OCI-LY1 (cell line): ENCODE results near the gene SH2B2.

Source experiments
- H2AFZ ChIP-seq: fragments of 200-600 bp; sonication (generic), shearing (Covaris generic); 2 replicates; pipeline ENCODE4 v1.6.0; 2014; ENCODE audit warnings: antibody characterized with exemption, mild to moderate bottlenecking, low read length
- H3F3A ChIP-seq: fragments of 200-600 bp; sonication (generic), shearing (Covaris generic); 2 replicates; pipeline ENCODE4 v1.6.0; 2014; ENCODE audit warnings: mild to moderate bottlenecking, antibody characterized with exemption, low read length, moderate library complexity; ENCODE audit not compliant: insufficient read depth
- H3K27ac ChIP-seq: fragments of 200-600 bp; sonication (generic); 2 replicates; pipeline ENCODE4 v1.5.1; 2014; ENCODE audit warnings: low read length, mixed run types, mild to moderate bottlenecking, low read depth; ENCODE audit not compliant: poor library complexity, severe bottlenecking
- H3K27me3 ChIP-seq: fragments of 200-600 bp; sonication (generic); 2 replicates; pipeline ENCODE4 v1.6.0; 2014; ENCODE audit warnings: antibody characterized with exemption, mild to moderate bottlenecking, low read length, moderate library complexity; ENCODE audit not compliant: insufficient read depth
- H3K36me3 ChIP-seq: fragments of 200-600 bp; sonication (generic); 2 replicates; pipeline ENCODE4 v1.6.1; 2014; ENCODE audit warnings: mild to moderate bottlenecking, antibody characterized with exemption, low read length, moderate library complexity, mixed read lengths; ENCODE audit not compliant: insufficient read depth
- H3K4me1 ChIP-seq: fragments of 200-600 bp; sonication (generic); 2 replicates; pipeline ENCODE4 v1.5.1; 2014; ENCODE audit warnings: mild to moderate bottlenecking, low read length, moderate library complexity; ENCODE audit not compliant: insufficient read depth, severe bottlenecking
- H3K4me2 ChIP-seq: fragments of 200-600 bp; sonication (generic), shearing (Covaris generic); 2 replicates; pipeline ENCODE4 v1.6.1; 2014; ENCODE audit warnings: low read length
- H3K4me3 ChIP-seq: fragments of 200-600 bp; sonication (generic); 2 replicates; pipeline ENCODE4 v1.5.1; 2014; ENCODE audit warnings: low read length, low read depth, mild to moderate bottlenecking, mixed read lengths; ENCODE audit not compliant: poor library complexity, severe bottlenecking
- H3K79me2 ChIP-seq: fragments of 200-600 bp; shearing (Covaris generic); 2 replicates; pipeline ENCODE4 v1.6.1; 2016; ENCODE audit warnings: mixed run types, low read length, mixed read lengths; ENCODE audit not compliant: insufficient read depth
- H3K9ac ChIP-seq: fragments of 200-600 bp; sonication (generic), shearing (Covaris generic); 2 replicates; pipeline ENCODE4 v1.6.1; 2014; ENCODE audit warnings: mild to moderate bottlenecking, low read length, mixed read lengths
- H3K9me2 ChIP-seq: fragments of 200-600 bp; sonication (generic), shearing (Covaris generic); 2 replicates; pipeline ENCODE4 v1.6.1; 2014; ENCODE audit warnings: low read depth, mild to moderate bottlenecking, low read length, mixed read lengths
- H3K9me3 ChIP-seq: fragments of 200-600 bp; shearing (Covaris generic); 2 replicates; pipeline ENCODE4 v1.6.1; 2014; ENCODE audit warnings: low read length, mixed read lengths
- H4K20me1 ChIP-seq: fragments of 200-600 bp; sonication (generic), shearing (Covaris generic); 2 replicates; pipeline ENCODE4 v1.6.0; 2016; ENCODE audit warnings: mild to moderate bottlenecking, low read length; ENCODE audit not compliant: insufficient read depth
- EZH2 ChIP-seq: fragments of 200-600 bp; sonication (generic), shearing (Covaris generic); IDR thresholded peaks from 2 replicates; pipeline ENCODE4 v1.8.0; 2017; ENCODE audit warnings: borderline replicate concordance, mixed run types, mild to moderate bottlenecking, antibody characterized with exemption, low read length, moderate library complexity, mixed read lengths
- TF ChIP-seq, protein P1 (sequence below): fragments of 200-600 bp; sonication (generic), shearing (Covaris generic); IDR thresholded peaks from 2 replicates; pipeline ENCODE4 v1.5.1; 2017; ENCODE audit warnings: mild to moderate bottlenecking, antibody characterized with exemption, low read length, moderate library complexity, mixed read lengths

SH2B2 gene

DNA sequence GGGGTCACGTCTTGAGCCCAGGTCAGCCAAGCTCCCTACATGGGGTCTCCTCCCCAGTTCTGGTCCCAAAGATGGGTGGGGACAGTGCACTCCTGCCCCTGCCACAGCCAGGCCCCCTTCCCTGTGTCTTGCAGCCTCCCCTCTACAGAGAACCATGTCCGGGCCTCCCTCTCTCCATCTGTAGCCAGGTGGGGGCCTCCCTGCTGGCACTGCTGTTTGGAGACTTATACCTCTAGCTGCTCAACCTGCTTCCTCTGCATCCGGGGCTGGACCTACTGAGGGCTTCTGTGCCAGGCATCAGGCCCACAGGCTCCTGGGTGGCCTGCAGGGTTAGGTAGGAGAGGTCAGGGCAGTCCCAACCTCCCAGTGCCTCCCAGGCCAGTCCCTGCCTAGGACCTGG lies 7.9 kb downstream of the SH2B2 start:
- Histone ChIP-seq H3K27ac (peak overlapping the region; percentile 68), H3K9ac (peak overlapping the region; percentile 6; the same call in 1 of the 2 replicates), H3K4me2 (peak overlapping the region; percentile 60; the same call in 1 of the 2 replicates), H3K9me2 (no peaks in the 10 kb centered on the region), H3K36me3 (peaks cover 14% of the 10 kb centered on the region; the same call in 1 of the 2 replicates), H3K79me2 (peaks cover 20% of the 10 kb centered on the region; the same call in 1 of the 2 replicates), H3K9me3 (no peaks in the 10 kb centered on the region), H3F3A (no peaks in the 10 kb centered on the region), H3K4me3 (no peak overlapping the region), H3K27me3 (no peaks in the 10 kb centered on the region), H3K4me1 (peaks cover 64% of the 10 kb centered on the region), H2AFZ (no peak overlapping the region), H4K20me1 (no peaks in the 10 kb centered on the region)
- TF ChIP-seq EZH2, result no peak
- TF ChIP-seq, protein P1, sequence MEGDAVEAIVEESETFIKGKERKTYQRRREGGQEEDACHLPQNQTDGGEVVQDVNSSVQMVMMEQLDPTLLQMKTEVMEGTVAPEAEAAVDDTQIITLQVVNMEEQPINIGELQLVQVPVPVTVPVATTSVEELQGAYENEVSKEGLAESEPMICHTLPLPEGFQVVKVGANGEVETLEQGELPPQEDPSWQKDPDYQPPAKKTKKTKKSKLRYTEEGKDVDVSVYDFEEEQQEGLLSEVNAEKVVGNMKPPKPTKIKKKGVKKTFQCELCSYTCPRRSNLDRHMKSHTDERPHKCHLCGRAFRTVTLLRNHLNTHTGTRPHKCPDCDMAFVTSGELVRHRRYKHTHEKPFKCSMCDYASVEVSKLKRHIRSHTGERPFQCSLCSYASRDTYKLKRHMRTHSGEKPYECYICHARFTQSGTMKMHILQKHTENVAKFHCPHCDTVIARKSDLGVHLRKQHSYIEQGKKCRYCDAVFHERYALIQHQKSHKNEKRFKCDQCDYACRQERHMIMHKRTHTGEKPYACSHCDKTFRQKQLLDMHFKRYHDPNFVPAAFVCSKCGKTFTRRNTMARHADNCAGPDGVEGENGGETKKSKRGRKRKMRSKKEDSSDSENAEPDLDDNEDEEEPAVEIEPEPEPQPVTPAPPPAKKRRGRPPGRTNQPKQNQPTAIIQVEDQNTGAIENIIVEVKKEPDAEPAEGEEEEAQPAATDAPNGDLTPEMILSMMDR, result no peak

GRCh38 chr7:102295346-102296178 lies 8.9 kb downstream of the SH2B2 start:
- no peaks in the 10 kb centered on the region for H3K9me2 ChIP-seq
- H3K79me2 ChIP-seq, result peaks cover 20% of the 10 kb centered on the region; the same call in 1 of the 2 replicates
- peaks cover 55% of the 10 kb centered on the region for H3K4me1 ChIP-seq
- H3K27ac ChIP-seq, result peak overlapping the region; percentile 68
- H3F3A ChIP-seq, result no peaks in the 10 kb centered on the region
- H3K36me3 ChIP-seq, result peaks cover 20% of the 10 kb centered on the region
- peak overlapping the region; percentile 60; the same call in 1 of the 2 replicates for H3K4me2 ChIP-seq
- no peak overlapping the region for H3K4me3 ChIP-seq
- no peak overlapping the region for H2AFZ ChIP-seq
- no peaks in the 10 kb centered on the region for H3K9me3 ChIP-seq
- H4K20me1 ChIP-seq, result no peaks in the 10 kb centered on the region
- no peak for TF ChIP-seq EZH2
- no peaks in the 10 kb centered on the region for H3K27me3 ChIP-seq
- peak overlapping the region; percentile 6; the same call in 1 of the 2 replicates for H3K9ac ChIP-seq

DNA sequence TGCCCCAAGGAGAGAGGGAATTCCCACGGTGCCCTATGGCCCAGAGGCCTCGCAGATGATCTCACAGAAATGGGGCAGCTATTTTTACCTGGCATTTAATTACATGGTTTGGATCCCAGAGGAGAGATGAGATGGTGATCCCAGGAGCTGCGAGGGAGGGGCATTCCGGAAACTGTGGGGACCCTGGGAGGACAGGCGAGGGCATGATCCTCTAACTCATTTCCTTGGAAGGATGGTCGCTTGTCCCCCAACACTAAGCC lies 9.4 kb downstream of the SH2B2 start:
- H2AFZ ChIP-seq, result no peak overlapping the region
- H3K36me3 ChIP-seq, result peaks cover 23% of the 10 kb centered on the region
- no peaks in the 10 kb centered on the region for H3F3A ChIP-seq

More for the DNA sequence above, 9.4 kb downstream of the SH2B2 start:
- no peaks in the 10 kb centered on the region for H3K9me2 ChIP-seq
- H3K9me3 ChIP-seq, result no peaks in the 10 kb centered on the region
- H3K9ac ChIP-seq, result no peak overlapping the region
- no peak overlapping the region for H3K4me2 ChIP-seq
- no peaks in the 10 kb centered on the region for H4K20me1 ChIP-seq
- no peak overlapping the region for H3K4me3 ChIP-seq
- H3K27ac ChIP-seq, result peak overlapping the region; percentile 68
- no peak for TF ChIP-seq EZH2
- TF ChIP-seq, protein P1, result no peak
- peaks cover 51% of the 10 kb centered on the region for H3K4me1 ChIP-seq
- H3K79me2 ChIP-seq, result peaks cover 20% of the 10 kb centered on the region; the same call in 1 of the 2 replicates
- H3K27me3 ChIP-seq, result no peaks in the 10 kb centered on the region
